ENCODE measurements around the gene TRAP1. TPM values are rescaled to one million over a fixed set of nuclear protein-coding genes. Genes with fewer than 3 reads are reported as not detected.

The TRAP1 gene
- total RNA-seq, 1 experiment from 2014 or later: 232 TPM

DNA sequence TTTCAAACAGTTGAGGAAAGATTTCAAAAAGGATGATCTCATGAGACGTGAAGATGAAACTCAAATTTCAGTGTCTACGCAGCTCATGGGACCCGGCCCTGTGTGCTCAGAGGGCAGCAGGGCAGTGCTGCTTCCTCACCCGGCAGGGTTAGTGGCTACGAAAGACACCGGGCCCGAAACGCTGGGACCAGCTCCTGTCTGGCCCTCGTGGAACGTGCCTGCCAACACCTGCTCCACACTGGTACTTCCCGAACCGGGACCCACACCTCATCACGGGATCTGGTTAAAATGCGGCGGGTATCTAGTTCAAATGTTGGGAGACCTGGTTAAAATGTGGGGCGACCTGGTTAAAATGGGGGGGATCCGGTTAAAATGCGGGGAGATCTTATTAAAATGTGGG is 44.1 kb downstream of the TRAP1 start:
- Mint-ChIP-seq H3K36me3 (ENCODE audit: insufficient read depth, unreplicated experiment) (peaks cover 83% of the 10 kb centered on the region), H3K9me3 (ENCODE audit: low read depth, unreplicated experiment) (no peaks in the 10 kb centered on the region), H3K4me3 (ENCODE audit: low read depth, unreplicated experiment) (no peak overlapping the region), H3K27ac (ENCODE audit: unreplicated experiment) (no peak overlapping the region), H3K4me1 (ENCODE audit: low read depth, unreplicated experiment) (no peaks in the 10 kb centered on the region), H3K27me3 (ENCODE audit: unreplicated experiment) (no peaks in the 10 kb centered on the region)
- intact Hi-C loops (cut with micrococcal nuclease; ENCODE audit: unreplicated experiment): no loop called here
- TF ChIP-seq, protein P1, sequence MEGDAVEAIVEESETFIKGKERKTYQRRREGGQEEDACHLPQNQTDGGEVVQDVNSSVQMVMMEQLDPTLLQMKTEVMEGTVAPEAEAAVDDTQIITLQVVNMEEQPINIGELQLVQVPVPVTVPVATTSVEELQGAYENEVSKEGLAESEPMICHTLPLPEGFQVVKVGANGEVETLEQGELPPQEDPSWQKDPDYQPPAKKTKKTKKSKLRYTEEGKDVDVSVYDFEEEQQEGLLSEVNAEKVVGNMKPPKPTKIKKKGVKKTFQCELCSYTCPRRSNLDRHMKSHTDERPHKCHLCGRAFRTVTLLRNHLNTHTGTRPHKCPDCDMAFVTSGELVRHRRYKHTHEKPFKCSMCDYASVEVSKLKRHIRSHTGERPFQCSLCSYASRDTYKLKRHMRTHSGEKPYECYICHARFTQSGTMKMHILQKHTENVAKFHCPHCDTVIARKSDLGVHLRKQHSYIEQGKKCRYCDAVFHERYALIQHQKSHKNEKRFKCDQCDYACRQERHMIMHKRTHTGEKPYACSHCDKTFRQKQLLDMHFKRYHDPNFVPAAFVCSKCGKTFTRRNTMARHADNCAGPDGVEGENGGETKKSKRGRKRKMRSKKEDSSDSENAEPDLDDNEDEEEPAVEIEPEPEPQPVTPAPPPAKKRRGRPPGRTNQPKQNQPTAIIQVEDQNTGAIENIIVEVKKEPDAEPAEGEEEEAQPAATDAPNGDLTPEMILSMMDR (IDR thresholded peaks at IDR 0.05; ENCODE audit: unreplicated experiment): no peak
- DNase-seq: no peak
- BruUV-seq (replicated peaks): no TSS peak
- CTCF ChIA-PET: no interaction called here

DNA sequence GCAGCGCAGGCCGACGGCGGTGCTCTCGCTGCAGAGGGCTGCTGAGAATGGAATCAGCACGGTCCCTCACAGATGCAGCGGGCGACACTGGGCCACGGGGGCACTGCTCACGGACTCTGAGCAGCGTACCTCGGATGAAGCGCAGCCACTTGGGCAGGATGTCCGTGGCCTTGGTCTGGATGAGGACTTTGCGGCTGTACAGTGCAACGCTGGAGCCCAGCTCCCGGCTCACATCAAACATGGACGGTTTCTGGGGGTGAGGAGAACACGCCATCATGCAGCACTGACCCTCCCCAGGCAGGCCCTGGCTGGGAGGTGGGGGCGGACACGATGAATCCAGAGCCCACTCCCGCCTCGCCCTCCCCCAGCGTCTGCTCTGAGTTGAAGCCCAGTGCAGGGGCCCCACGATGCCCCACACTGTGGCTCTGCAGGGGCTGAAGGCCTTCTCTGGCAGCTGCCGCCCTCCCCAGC is 44.7 kb downstream of the TRAP1 start:
- CTCF ChIA-PET: no interaction called here
- Mint-ChIP-seq H3K36me3 (ENCODE audit: insufficient read depth, unreplicated experiment) (peaks cover 80% of the 10 kb centered on the region), H3K9me3 (ENCODE audit: low read depth, unreplicated experiment) (no peaks in the 10 kb centered on the region), H3K27me3 (ENCODE audit: unreplicated experiment) (no peaks in the 10 kb centered on the region), H3K4me1 (ENCODE audit: low read depth, unreplicated experiment) (no peaks in the 10 kb centered on the region), H3K4me3 (ENCODE audit: low read depth, unreplicated experiment) (no peak overlapping the region), H3K27ac (ENCODE audit: unreplicated experiment) (no peak overlapping the region)
- DNase-seq: no peak
- intact Hi-C loops (cut with micrococcal nuclease; ENCODE audit: unreplicated experiment): no loop called here
- TF ChIP-seq, protein P1 (IDR thresholded peaks at IDR 0.05; ENCODE audit: unreplicated experiment): no peak
- BruUV-seq (replicated peaks): no TSS peak

DNA sequence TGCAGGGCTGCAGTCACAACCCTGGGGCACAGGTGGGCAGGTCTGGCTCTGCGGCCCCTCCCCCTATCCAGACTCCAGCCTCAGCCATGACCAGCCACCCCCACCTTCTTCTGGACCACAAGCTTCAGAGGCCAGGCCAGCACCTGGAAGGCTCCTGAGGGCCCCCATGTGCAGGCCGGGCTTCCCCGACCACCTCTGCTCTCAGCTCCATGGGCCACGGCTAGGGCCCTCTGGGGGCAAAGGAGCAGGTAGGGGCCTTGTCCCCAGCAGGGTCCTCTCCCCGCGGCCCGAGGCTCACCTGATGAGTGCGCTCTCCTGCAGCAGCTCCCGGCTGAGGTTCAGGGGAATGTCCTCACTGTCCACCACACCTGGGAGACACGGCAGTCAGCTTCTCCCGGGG is 45.9 kb downstream of the TRAP1 start:
- H3K27ac Mint-ChIP-seq (ENCODE audit: unreplicated experiment): no peak overlapping the region
- DNase-seq: no peak
- intact Hi-C loops (cut with micrococcal nuclease; ENCODE audit: unreplicated experiment): no loop called here
- no peaks in the 10 kb centered on the region for H3K27me3 Mint-ChIP-seq (ENCODE audit: unreplicated experiment)
- TF ChIP-seq, protein P1 (IDR thresholded peaks at IDR 0.05; ENCODE audit: unreplicated experiment): no peak
- H3K4me1 Mint-ChIP-seq (ENCODE audit: low read depth, unreplicated experiment): no peaks in the 10 kb centered on the region
- no peaks in the 10 kb centered on the region for H3K9me3 Mint-ChIP-seq (ENCODE audit: low read depth, unreplicated experiment)
- H3K4me3 Mint-ChIP-seq (ENCODE audit: low read depth, unreplicated experiment): no peak overlapping the region
- no TSS peak for BruUV-seq (replicated peaks)
- CTCF ChIA-PET: interaction anchor here (0.6 kb wide), 2 partner anchors 159 to 220 kb away, joined by 4 read pairs; no protein-coding TSS in a partner anchor
- peaks cover 76% of the 10 kb centered on the region for H3K36me3 Mint-ChIP-seq (ENCODE audit: insufficient read depth, unreplicated experiment)

DNA sequence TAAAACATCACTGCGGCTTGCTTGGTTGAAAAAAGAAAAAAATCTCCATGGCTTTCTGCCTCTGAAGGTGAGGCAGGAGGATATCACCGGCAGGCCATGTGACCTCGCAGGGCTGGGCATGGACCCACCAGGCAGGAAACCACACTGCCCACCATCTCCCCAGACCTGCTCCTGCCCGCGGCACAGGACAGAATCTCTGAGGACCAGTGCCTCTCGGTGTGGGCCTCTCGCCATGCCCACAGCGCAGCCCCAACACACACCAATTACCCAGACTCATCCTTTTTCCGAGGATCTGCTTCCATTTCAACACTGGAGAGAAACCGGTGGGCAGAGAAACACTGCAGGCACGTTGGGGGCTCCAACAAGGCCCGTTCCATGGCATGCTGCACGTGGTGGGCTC is 46.6 kb downstream of the TRAP1 start:
- no peak for DNase-seq
- H3K27me3 Mint-ChIP-seq (ENCODE audit: unreplicated experiment): no peaks in the 10 kb centered on the region
- BruUV-seq (replicated peaks): no TSS peak
- no peaks in the 10 kb centered on the region for H3K4me1 Mint-ChIP-seq (ENCODE audit: low read depth, unreplicated experiment)
- no peak overlapping the region for H3K27ac Mint-ChIP-seq (ENCODE audit: unreplicated experiment)
- H3K4me3 Mint-ChIP-seq (ENCODE audit: low read depth, unreplicated experiment): no peak overlapping the region
- TF ChIP-seq, protein P1 (IDR thresholded peaks at IDR 0.05; ENCODE audit: unreplicated experiment): no peak
- H3K36me3 Mint-ChIP-seq (ENCODE audit: insufficient read depth, unreplicated experiment): peaks cover 77% of the 10 kb centered on the region
- no peaks in the 10 kb centered on the region for H3K9me3 Mint-ChIP-seq (ENCODE audit: low read depth, unreplicated experiment)
- CTCF ChIA-PET: interaction anchor here (0.6 kb wide), 1 partner anchor 221 kb away, joined by 4 read pairs; no protein-coding TSS in a partner anchor
- intact Hi-C loops (cut with micrococcal nuclease; ENCODE audit: unreplicated experiment): no loop called here

Data from Calu3 (cell line).